GM12873 (cell line): Measurements from ENCODE around the gene OOSP3.

Source experiments
- CTCF ChIP-seq: IDR thresholded peaks from 2 replicates; pipeline ENCODE4 v1.5.1; 2012; ENCODE audit warnings: low read depth, mild to moderate bottlenecking, moderate library complexity, low read length, control low read depth; ENCODE audit not compliant: insufficient read depth; ENCODE audit errors: missing control alignments

OOSP3 gene

GRCh38 chr11:59865031-59865430, 13.6 kb upstream of the OOSP3 start:
- no peak for TF ChIP-seq CTCF

GRCh38 chr11:59866397-59866796, 12.2 kb upstream of the OOSP3 start, which contains the start of gene TCN1:
TCN1 (minus strand) TSS chr11:59866487; CDS start chr11:59866470, 17 bp downstream.
- no peak for TF ChIP-seq CTCF

- no peak for TF ChIP-seq CTCF
Measured at GRCh38 chr11:59866836-59867235, 11.7 kb upstream of the OOSP3 start.

GRCh38 chr11:59867946-59868345, 10.6 kb upstream of the OOSP3 start:
- TF ChIP-seq CTCF = no peak

GRCh38 chr11:59872076-59872475, 6.5 kb upstream of the OOSP3 start:
- no peak for TF ChIP-seq CTCF

- TF ChIP-seq CTCF = no peak
Measured at GRCh38 chr11:59875856-59876519, 2.6 kb upstream of the OOSP3 start.

GRCh38 chr11:59877325-59877724, 1.3 kb upstream of the OOSP3 start:
- no peak for TF ChIP-seq CTCF
